OCI-LY7 (cell line): ENCODE measurements around the gene ROR2.

ENCODE experiments used
- EZH2phosphoT487 ChIP-seq: fragments of 200-600 bp; sonication (generic); IDR thresholded peaks from 2 replicates; pipeline ENCODE4 v1.6.1; 2018; ENCODE audit warnings: low read depth, borderline replicate concordance, mild to moderate bottlenecking, mixed run types, antibody characterized with exemption, low read length, moderate library complexity, mixed read lengths
- TF ChIP-seq, protein P1 (sequence below): fragments of 200-600 bp; sonication (generic); conservative IDR thresholded peaks from 2 replicates; pipeline ENCODE4 v1.5.1; 2014; ENCODE audit warnings: mild to moderate bottlenecking, antibody characterized with exemption, low read length, moderate library complexity, mixed read lengths

DNA sequence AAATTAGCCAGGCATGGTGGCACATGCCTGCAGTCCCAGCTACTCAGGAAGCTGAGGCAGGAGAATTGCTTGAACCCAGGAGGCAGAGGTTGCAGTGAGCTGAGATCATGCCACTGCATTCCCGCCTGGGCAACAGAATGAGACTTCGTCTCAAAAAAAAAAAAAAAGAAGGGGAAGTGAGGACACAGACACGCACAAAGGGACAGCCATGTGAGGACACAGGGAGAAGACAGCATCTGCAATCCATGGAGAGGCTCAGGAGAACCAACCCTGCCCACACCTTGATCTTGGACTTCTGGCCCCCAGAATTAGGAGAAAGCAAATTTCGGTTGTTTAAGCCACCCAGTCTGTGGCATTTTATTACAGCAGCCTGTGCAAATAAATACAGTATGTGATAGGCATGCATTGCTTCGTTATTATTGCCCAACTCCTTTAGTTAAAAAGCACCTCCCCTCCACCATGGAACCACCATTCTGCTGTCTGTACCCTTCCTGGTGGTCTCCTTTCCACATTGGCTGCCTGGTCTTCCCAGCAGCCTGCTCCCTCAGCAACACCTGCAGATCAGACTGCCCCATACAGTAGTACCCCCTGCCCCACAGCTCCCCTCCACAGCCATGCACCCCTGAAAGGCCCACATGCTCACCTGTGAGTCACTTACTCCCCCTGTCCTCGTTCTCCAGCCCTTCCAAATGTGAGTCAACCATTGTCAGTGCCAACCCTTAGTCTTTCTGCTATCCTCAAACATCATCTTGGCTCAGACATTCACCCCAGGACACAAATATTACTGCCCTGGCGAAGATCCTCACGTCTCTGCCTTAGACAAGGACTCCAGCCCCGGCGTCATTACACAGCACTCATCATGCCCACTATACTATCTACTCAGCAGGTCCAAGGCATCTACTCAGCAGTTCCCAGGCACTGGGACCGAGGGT is 128.8 kb downstream of the ROR2 start:
- TF ChIP-seq, protein P1, sequence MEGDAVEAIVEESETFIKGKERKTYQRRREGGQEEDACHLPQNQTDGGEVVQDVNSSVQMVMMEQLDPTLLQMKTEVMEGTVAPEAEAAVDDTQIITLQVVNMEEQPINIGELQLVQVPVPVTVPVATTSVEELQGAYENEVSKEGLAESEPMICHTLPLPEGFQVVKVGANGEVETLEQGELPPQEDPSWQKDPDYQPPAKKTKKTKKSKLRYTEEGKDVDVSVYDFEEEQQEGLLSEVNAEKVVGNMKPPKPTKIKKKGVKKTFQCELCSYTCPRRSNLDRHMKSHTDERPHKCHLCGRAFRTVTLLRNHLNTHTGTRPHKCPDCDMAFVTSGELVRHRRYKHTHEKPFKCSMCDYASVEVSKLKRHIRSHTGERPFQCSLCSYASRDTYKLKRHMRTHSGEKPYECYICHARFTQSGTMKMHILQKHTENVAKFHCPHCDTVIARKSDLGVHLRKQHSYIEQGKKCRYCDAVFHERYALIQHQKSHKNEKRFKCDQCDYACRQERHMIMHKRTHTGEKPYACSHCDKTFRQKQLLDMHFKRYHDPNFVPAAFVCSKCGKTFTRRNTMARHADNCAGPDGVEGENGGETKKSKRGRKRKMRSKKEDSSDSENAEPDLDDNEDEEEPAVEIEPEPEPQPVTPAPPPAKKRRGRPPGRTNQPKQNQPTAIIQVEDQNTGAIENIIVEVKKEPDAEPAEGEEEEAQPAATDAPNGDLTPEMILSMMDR = no peak
- no peak for TF ChIP-seq EZH2phosphoT487
